ENCODE measurements around the gene ATE1.

DNA sequence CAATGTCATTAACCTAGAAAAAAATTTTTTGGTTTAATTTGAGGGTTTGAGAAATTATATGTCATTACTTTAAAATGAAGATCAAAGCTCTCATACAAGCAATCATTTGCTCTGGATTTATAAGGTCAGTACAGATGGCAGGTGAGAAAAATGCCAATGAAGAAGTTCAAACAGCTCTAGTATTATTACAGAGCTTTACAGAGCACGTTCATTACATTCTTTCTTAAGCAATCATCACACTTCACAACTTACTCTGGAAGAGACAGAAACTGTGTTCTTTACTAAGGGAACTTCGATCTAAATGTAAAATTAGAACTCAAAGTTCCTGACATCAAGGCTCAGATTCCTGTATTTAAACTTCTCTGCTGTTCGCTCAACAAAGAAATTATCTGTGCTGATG lies 153.4 kb downstream of the ATE1 start:
- no peak for TF ChIP-seq ELF1 (IDR thresholded peaks at IDR 0.05; ENCODE audit: borderline replicate concordance, low read depth)
- TF ChIP-seq, protein P1, sequence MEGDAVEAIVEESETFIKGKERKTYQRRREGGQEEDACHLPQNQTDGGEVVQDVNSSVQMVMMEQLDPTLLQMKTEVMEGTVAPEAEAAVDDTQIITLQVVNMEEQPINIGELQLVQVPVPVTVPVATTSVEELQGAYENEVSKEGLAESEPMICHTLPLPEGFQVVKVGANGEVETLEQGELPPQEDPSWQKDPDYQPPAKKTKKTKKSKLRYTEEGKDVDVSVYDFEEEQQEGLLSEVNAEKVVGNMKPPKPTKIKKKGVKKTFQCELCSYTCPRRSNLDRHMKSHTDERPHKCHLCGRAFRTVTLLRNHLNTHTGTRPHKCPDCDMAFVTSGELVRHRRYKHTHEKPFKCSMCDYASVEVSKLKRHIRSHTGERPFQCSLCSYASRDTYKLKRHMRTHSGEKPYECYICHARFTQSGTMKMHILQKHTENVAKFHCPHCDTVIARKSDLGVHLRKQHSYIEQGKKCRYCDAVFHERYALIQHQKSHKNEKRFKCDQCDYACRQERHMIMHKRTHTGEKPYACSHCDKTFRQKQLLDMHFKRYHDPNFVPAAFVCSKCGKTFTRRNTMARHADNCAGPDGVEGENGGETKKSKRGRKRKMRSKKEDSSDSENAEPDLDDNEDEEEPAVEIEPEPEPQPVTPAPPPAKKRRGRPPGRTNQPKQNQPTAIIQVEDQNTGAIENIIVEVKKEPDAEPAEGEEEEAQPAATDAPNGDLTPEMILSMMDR (IDR thresholded peaks at IDR 0.05 in 2 of 3, conservative IDR thresholded peaks at IDR 0.05 in 1 of 3; ENCODE audit: borderline replicate concordance in 1 of 3, insufficient read depth in 1 of 3, low read depth in 2 of 3, low read length in 2 of 3) = no peak
- no peak for TF ChIP-seq ZNF274 (IDR thresholded peaks at IDR 0.05; ENCODE audit: low read depth, low read length)
- no peak for TF ChIP-seq YY1 (IDR thresholded peaks at IDR 0.05; ENCODE audit: extremely low read depth, insufficient replicate concordance, low read depth, low read length)
- no peak for TF ChIP-seq SP1 (IDR thresholded peaks at IDR 0.05; ENCODE audit: low read depth)
- no peak for TF ChIP-seq SIN3A (IDR thresholded peaks at IDR 0.05; ENCODE audit: low read depth)
- TF ChIP-seq, protein P2, sequence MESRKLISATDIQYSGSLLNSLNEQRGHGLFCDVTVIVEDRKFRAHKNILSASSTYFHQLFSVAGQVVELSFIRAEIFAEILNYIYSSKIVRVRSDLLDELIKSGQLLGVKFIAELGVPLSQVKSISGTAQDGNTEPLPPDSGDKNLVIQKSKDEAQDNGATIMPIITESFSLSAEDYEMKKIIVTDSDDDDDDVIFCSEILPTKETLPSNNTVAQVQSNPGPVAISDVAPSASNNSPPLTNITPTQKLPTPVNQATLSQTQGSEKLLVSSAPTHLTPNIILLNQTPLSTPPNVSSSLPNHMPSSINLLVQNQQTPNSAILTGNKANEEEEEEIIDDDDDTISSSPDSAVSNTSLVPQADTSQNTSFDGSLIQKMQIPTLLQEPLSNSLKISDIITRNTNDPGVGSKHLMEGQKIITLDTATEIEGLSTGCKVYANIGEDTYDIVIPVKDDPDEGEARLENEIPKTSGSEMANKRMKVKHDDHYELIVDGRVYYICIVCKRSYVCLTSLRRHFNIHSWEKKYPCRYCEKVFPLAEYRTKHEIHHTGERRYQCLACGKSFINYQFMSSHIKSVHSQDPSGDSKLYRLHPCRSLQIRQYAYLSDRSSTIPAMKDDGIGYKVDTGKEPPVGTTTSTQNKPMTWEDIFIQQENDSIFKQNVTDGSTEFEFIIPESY (IDR thresholded peaks at IDR 0.05; ENCODE audit: extremely low read depth, insufficient replicate concordance, low read length) = no peak
- TF ChIP-seq, protein P3, sequence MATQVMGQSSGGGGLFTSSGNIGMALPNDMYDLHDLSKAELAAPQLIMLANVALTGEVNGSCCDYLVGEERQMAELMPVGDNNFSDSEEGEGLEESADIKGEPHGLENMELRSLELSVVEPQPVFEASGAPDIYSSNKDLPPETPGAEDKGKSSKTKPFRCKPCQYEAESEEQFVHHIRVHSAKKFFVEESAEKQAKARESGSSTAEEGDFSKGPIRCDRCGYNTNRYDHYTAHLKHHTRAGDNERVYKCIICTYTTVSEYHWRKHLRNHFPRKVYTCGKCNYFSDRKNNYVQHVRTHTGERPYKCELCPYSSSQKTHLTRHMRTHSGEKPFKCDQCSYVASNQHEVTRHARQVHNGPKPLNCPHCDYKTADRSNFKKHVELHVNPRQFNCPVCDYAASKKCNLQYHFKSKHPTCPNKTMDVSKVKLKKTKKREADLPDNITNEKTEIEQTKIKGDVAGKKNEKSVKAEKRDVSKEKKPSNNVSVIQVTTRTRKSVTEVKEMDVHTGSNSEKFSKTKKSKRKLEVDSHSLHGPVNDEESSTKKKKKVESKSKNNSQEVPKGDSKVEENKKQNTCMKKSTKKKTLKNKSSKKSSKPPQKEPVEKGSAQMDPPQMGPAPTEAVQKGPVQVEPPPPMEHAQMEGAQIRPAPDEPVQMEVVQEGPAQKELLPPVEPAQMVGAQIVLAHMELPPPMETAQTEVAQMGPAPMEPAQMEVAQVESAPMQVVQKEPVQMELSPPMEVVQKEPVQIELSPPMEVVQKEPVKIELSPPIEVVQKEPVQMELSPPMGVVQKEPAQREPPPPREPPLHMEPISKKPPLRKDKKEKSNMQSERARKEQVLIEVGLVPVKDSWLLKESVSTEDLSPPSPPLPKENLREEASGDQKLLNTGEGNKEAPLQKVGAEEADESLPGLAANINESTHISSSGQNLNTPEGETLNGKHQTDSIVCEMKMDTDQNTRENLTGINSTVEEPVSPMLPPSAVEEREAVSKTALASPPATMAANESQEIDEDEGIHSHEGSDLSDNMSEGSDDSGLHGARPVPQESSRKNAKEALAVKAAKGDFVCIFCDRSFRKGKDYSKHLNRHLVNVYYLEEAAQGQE (IDR thresholded peaks at IDR 0.05; ENCODE audit: low read depth) = no peak

Data from HCT116 (cell line).